A673 (cell line): ENCODE measurements around the gene RPS6KC1. TPM values are rescaled to one million over a fixed set of nuclear protein-coding genes. Genes with fewer than 3 reads are reported as not detected.

Source experiments
- BruUV-seq: library from RNA; stranded (reverse); fragments of 400-500 nt; replicated peaks from 2 replicates; lab custom pipeline; 2021; lab: Mats Ljungman, UMichigan
- CTCF ChIA-PET: fragments of 300-600 bp; sonication (Branson Sonifier 250); formaldehyde crosslinking; loops from one replicate; lab custom pipeline; 2022; ENCODE audit warnings: antibody characterized with exemption; lab: Charles Lee
- POLR2A ChIA-PET: fragments of 300-600 bp; sonication (Branson Sonifier 250); formaldehyde crosslinking; loops from one replicate; lab custom pipeline; 2022; ENCODE audit warnings: antibody characterized with exemption; ENCODE audit not compliant: low non-redundant PET; lab: Charles Lee
- DNase-seq: peaks from one replicate; pipeline ENCODE4 v3.0.0-alpha.2; 2015; ENCODE audit warnings: low spot score
- H3K27ac ChIP-seq: fragments of 200-600 bp; sonication (generic); 2 replicates; pipeline ENCODE4 v1.5.1; 2016; ENCODE audit warnings: mixed run types, low read depth, mild to moderate bottlenecking, mixed read lengths, antibody characterized with exemption, low read length; ENCODE audit not compliant: poor library complexity, severe bottlenecking
- H3K27me3 ChIP-seq: fragments of 200-600 bp; sonication (generic); replicated peaks from 2 replicates; pipeline ENCODE4 v1.6.1; 2017; ENCODE audit warnings: mixed run types, low read depth, mild to moderate bottlenecking, mixed read lengths, antibody characterized with exemption, low read length; ENCODE audit not compliant: insufficient read depth, poor library complexity
- H3K36me3 ChIP-seq: fragments of 200-600 bp; sonication (generic); 2 replicates; pipeline ENCODE4 v1.6.1; 2016; ENCODE audit warnings: mixed run types, mild to moderate bottlenecking, mixed read lengths, antibody characterized with exemption, low read length; ENCODE audit not compliant: insufficient read depth, poor library complexity, severe bottlenecking
- H3K4me1 ChIP-seq: fragments of 200-600 bp; sonication (generic); 2 replicates; pipeline ENCODE4 v1.6.1; 2017; ENCODE audit warnings: mixed run types, mild to moderate bottlenecking, mixed read lengths, antibody characterized with exemption, low read length; ENCODE audit not compliant: insufficient read depth, poor library complexity, severe bottlenecking
- H3K4me3 ChIP-seq: fragments of 200-600 bp; sonication (generic); 2 replicates; pipeline ENCODE4 v1.5.1; 2016; ENCODE audit warnings: low read depth, mixed run types, mild to moderate bottlenecking, mixed read lengths, low read length; ENCODE audit not compliant: poor library complexity, severe bottlenecking
- H3K9me3 ChIP-seq: fragments of 200-600 bp; sonication (generic); 2 replicates; pipeline ENCODE4 v1.6.1; 2016; ENCODE audit warnings: mixed run types, low read depth, mild to moderate bottlenecking, mixed read lengths, antibody characterized with exemption, low read length; ENCODE audit not compliant: poor library complexity, severe bottlenecking
- CTCF ChIP-seq: fragments of 300-800, 200-600 bp; sonication (generic); conservative IDR thresholded peaks from 2 replicates; pipeline ENCODE4 v1.5.1; 2017; ENCODE audit warnings: low read depth, mild to moderate bottlenecking, antibody characterized with exemption, low read length, moderate library complexity, mixed read lengths
- EZH2 ChIP-seq: fragments of 200-600 bp; sonication (generic); IDR thresholded peaks from 2 replicates; pipeline ENCODE4 v1.6.1; 2017; ENCODE audit warnings: borderline replicate concordance, low read depth, mild to moderate bottlenecking, mixed read lengths, antibody characterized with exemption, low read length; ENCODE audit not compliant: poor library complexity, severe bottlenecking
- intact Hi-C: fragments of 100-400 bp; cut with micrococcal nuclease; formaldehyde crosslinking; loops from one replicate; pipeline ENCODE4 v1.10.0; 2022; ENCODE audit not compliant: unreplicated experiment
- total RNA-seq: library from RNA; stranded (reverse); gene quantifications from 2 replicates; pipeline ENCODE4 v1.2.3, GENCODE V29; 2021

RPS6KC1 gene
- total RNA-seq, 1 experiment from 2014 or later: 17.1 TPM

- CTCF ChIA-PET: no interaction called here
- no TSS peak for BruUV-seq
- H3K27me3 ChIP-seq: no peaks in the 10 kb centered on the region
Observed at GRCh38 chr1:213122514-213122929, 71.5 kb downstream of the RPS6KC1 start.

GRCh38 chr1:213123087-213123486, 72.0 kb downstream of the RPS6KC1 start:
- POLR2A ChIA-PET: interaction anchor here (0.6 kb wide), 1 partner anchor 363 kb away, joined by 5 read pairs; no protein-coding TSS in a partner anchor
- Histone ChIP-seq H3K36me3 (no peaks in the 10 kb centered on the region), H3K27ac (no peak overlapping the region), H3K9me3 (no peaks in the 10 kb centered on the region), H3K4me1 (no peaks in the 10 kb centered on the region), H3K4me3 (no peak overlapping the region), H3K27me3 (no peaks in the 10 kb centered on the region)
- CTCF ChIA-PET: no interaction called here
- intact Hi-C loops: loop anchor here (5.0 kb wide), 2 partner anchors 249 to 999 kb away; no protein-coding TSS in a partner anchor
- TF ChIP-seq EZH2: no peak
- TF ChIP-seq CTCF: no peak
- no peak for DNase-seq
- no TSS peak for BruUV-seq

More at GRCh38 chr1:213122514-213122929, 71.5 kb downstream of the RPS6KC1 start:
- H3K27ac ChIP-seq: no peak overlapping the region
- POLR2A ChIA-PET: interaction anchor here (0.6 kb wide), 1 partner anchor 364 kb away, joined by 5 read pairs; no protein-coding TSS in a partner anchor
- H3K36me3 ChIP-seq: no peaks in the 10 kb centered on the region
- TF ChIP-seq EZH2 (no peak), CTCF (peak; percentile 68)
- DNase-seq: peak; percentile 65
- no peaks in the 10 kb centered on the region for H3K9me3 ChIP-seq
- H3K4me3 ChIP-seq: no peak overlapping the region
- intact Hi-C loops: loop anchor here (5.0 kb wide), 2 partner anchors 250 to 1000 kb away; no protein-coding TSS in a partner anchor
- no peaks in the 10 kb centered on the region for H3K4me1 ChIP-seq

- intact Hi-C loops: loop anchor here (5.0 kb wide), 2 partner anchors 249 to 999 kb away; no protein-coding TSS in a partner anchor
- POLR2A ChIA-PET: no interaction called here
- TF ChIP-seq EZH2 (no peak), CTCF (no peak)
- CTCF ChIA-PET: no interaction called here
- Histone ChIP-seq H3K36me3 (no peaks in the 10 kb centered on the region), H3K9me3 (no peaks in the 10 kb centered on the region), H3K27ac (no peak overlapping the region), H3K4me1 (no peaks in the 10 kb centered on the region), H3K27me3 (no peaks in the 10 kb centered on the region), H3K4me3 (no peak overlapping the region)
- DNase-seq: no peak
- BruUV-seq: no TSS peak
Observed at GRCh38 chr1:213123536-213123935, 72.5 kb downstream of the RPS6KC1 start.
